WTC11 (cell line): ENCODE results near the gene EMX1. TPM values are rescaled to one million over a fixed set of nuclear protein-coding genes. Genes with fewer than 3 reads are reported as not detected.
A peak's percentile ranks its signal among the peaks of the same experiment; 100 is the strongest.

Experiments used
- ATAC-seq: fragments of 200-7000 bp; cut with Tn5 transposase; 2 replicates; pipeline ENCODE4 v1.10.0; 2021; ENCODE audit warnings: mild to moderate bottlenecking, moderate library complexity
- CTCF ChIA-PET: fragments of 300-600 bp; sonication (Branson Sonifier 250); formaldehyde crosslinking; loops from one replicate; lab custom pipeline; 2021; ENCODE audit warnings: antibody characterized with exemption; lab: Charles Lee
- POLR2A ChIA-PET: fragments of 350-600 bp; sonication (Branson Sonifier 250); formaldehyde crosslinking; loops from one replicate; lab custom pipeline; 2021; ENCODE audit warnings: antibody characterized with exemption; lab: Charles Lee
- DNase-seq: peaks from one replicate; pipeline ENCODE4 v3.0.0; 2021; ENCODE audit warnings: low spot score
- H3K27ac Mint-ChIP-seq: 2 replicates; pipeline ENCODE4 v1.8.0; 2021; ENCODE audit warnings: mixed read lengths
- H3K27me3 Mint-ChIP-seq: 2 replicates; pipeline ENCODE4 v1.8.0; 2021; ENCODE audit warnings: low read depth, mild to moderate bottlenecking, moderate library complexity, mixed read lengths
- H3K36me3 Mint-ChIP-seq: 2 replicates; pipeline ENCODE4 v1.8.0; 2021; ENCODE audit warnings: mixed read lengths
- H3K4me1 Mint-ChIP-seq: 2 replicates; pipeline ENCODE4 v1.8.0; 2022; ENCODE audit warnings: mixed read lengths
- H3K4me3 Mint-ChIP-seq: 2 replicates; pipeline ENCODE4 v1.8.0; 2021; ENCODE audit warnings: mild to moderate bottlenecking, moderate library complexity, mixed read lengths
- H3K9me3 Mint-ChIP-seq: 2 replicates; pipeline ENCODE4 v1.8.0; 2021; ENCODE audit warnings: mixed read lengths
- ARID4B ChIP-seq: sonication (generic); formaldehyde crosslinking; IDR thresholded peaks from 2 replicates; pipeline ENCODE4 v1.8.0; 2023; ENCODE audit warnings: missing genetic modification reagents, mild to moderate bottlenecking, borderline replicate concordance
- ESRRA ChIP-seq: sonication (generic); formaldehyde crosslinking; IDR thresholded peaks from 2 replicates; pipeline ENCODE4 v1.8.1; 2022; ENCODE audit warnings: mild to moderate bottlenecking, missing genetic modification reagents, borderline replicate concordance
- GRHL2 ChIP-seq: fragments of 250-450 bp; sonication (Bioruptor Pico); IDR thresholded peaks from 2 replicates; pipeline ENCODE4 v1.8.0; 2022; ENCODE audit warnings: mild to moderate bottlenecking, moderate library complexity; ENCODE audit not compliant: insufficient replicate concordance, severe bottlenecking
- GTF2I ChIP-seq: fragments of 250-450 bp; sonication (Bioruptor Pico); conservative IDR thresholded peaks from 2 replicates; pipeline ENCODE4 v1.4.0; 2021; ENCODE audit warnings: mild to moderate bottlenecking
- JUN ChIP-seq: sonication (generic); formaldehyde crosslinking; IDR thresholded peaks from 2 replicates; pipeline ENCODE4 v1.8.0; 2023; ENCODE audit warnings: mild to moderate bottlenecking, missing genetic modification reagents
- NFATC4 ChIP-seq: fragments of 250-450 bp; sonication (Bioruptor Pico); IDR thresholded peaks from 2 replicates; pipeline ENCODE4 v1.9.0; 2021; ENCODE audit warnings: mild to moderate bottlenecking
- NR2C2 ChIP-seq: sonication (generic); formaldehyde crosslinking; IDR thresholded peaks from 2 replicates; pipeline ENCODE4 v1.8.0; 2022; ENCODE audit warnings: mild to moderate bottlenecking, missing genetic modification reagents
- NR3C1 ChIP-seq: sonication (generic); formaldehyde crosslinking; conservative IDR thresholded peaks from 2 replicates; pipeline ENCODE4 v1.8.1; 2023; ENCODE audit warnings: low read depth, mild to moderate bottlenecking, missing genetic modification reagents
- RORB ChIP-seq: fragments of 250-450 bp; sonication (Bioruptor Pico); IDR thresholded peaks from 2 replicates; pipeline ENCODE4 v1.9.0; 2021; ENCODE audit warnings: mild to moderate bottlenecking
- USF1 ChIP-seq: sonication (generic); formaldehyde crosslinking; IDR thresholded peaks from 2 replicates; pipeline ENCODE4 v1.8.0; 2022; ENCODE audit warnings: mild to moderate bottlenecking, missing genetic modification reagents
- ZBTB21 ChIP-seq: sonication (generic); formaldehyde crosslinking; IDR thresholded peaks from 2 replicates; pipeline ENCODE4 v1.8.1; 2023; ENCODE audit warnings: mild to moderate bottlenecking, missing genetic modification reagents, borderline replicate concordance
- ZNF423 ChIP-seq: fragments of 250-450 bp; sonication (Bioruptor Pico); IDR thresholded peaks from 2 replicates; pipeline ENCODE4 v2.1.2; 2022; ENCODE audit warnings: mild to moderate bottlenecking, moderate library complexity
- ZNF532 ChIP-seq: fragments of 250-450 bp; sonication (Bioruptor Pico); IDR thresholded peaks from 2 replicates; pipeline ENCODE4 v1.9.0; 2021; ENCODE audit warnings: mild to moderate bottlenecking, borderline replicate concordance
- ZNF671 ChIP-seq: fragments of 250-450 bp; sonication (Bioruptor Pico); IDR thresholded peaks from 2 replicates; pipeline ENCODE4 v1.8.0; 2021; ENCODE audit warnings: mild to moderate bottlenecking
- total RNA-seq: library from RNA; stranded (reverse); gene quantifications from 3 replicates; pipeline ENCODE4 v1.2.3, GENCODE V29; 2021
- TF ChIP-seq, protein P1 (sequence below): sonication (generic); formaldehyde crosslinking; IDR thresholded peaks from 2 replicates; pipeline ENCODE4 v1.8.0; 2022; ENCODE audit warnings: mild to moderate bottlenecking, missing genetic modification reagents
- TF ChIP-seq, protein P2 (sequence below): sonication (generic); formaldehyde crosslinking; IDR thresholded peaks from 2 replicates; pipeline ENCODE4 v1.8.1; 2022; ENCODE audit warnings: low read depth, mild to moderate bottlenecking, moderate library complexity, missing genetic modification reagents, borderline replicate concordance
- TF ChIP-seq, protein P3 (sequence below): sonication (generic); formaldehyde crosslinking; IDR thresholded peaks from 2 replicates; pipeline ENCODE4 v1.8.1; 2023; ENCODE audit warnings: mild to moderate bottlenecking, missing genetic modification reagents, moderate library complexity
- TF ChIP-seq, protein P4 (sequence below): sonication (generic); formaldehyde crosslinking; IDR thresholded peaks from 2 replicates; pipeline ENCODE4 v1.8.0; 2023; ENCODE audit warnings: missing genetic modification reagents

The EMX1 gene
- total RNA-seq, 1 experiment from 2014 or later = 3.8 TPM

DNA sequence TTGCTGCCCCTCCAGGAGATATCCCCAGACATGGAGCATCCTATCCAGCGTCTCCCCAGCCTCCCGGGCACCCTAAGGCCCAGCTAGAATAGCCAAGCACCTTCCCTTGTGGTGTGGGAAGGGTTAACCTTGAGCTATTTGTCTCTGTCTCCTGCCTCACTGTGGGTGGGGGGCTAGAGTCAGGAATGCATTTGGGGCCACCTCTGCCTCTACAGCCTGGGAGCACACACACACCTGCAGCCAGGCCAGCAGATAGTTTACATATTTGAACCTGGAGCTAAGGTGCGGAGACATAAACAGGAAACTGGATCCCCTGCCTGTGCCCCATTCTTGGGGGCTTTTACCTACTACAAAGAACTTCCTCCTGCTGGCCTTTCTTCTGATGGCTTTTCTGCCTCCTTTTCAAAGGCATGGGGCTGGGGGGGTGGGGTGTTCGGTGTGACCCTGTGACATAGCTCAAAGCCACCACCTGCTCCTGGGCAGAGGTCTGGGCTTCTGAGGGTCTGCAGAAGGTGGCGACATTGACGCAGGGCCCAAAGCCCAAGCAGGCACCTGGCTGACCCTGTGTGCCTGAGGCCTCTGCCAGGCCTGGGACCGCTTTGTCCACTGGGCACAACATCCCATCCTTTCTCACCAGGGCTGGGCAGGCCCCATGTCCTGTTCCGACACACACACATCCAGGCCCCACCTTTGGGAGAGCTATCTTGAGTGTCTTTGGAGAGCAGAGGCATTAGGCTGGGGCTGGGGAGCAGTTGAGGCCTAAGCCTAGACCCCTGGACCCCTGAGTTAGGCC is 34.2 kb downstream of the EMX1 start (continued):
- TF ChIP-seq ZNF671 (CRISPR knock-in tag) (no peak), ZBTB21 (CRISPR knock-in tag) (no peak)

DNA sequence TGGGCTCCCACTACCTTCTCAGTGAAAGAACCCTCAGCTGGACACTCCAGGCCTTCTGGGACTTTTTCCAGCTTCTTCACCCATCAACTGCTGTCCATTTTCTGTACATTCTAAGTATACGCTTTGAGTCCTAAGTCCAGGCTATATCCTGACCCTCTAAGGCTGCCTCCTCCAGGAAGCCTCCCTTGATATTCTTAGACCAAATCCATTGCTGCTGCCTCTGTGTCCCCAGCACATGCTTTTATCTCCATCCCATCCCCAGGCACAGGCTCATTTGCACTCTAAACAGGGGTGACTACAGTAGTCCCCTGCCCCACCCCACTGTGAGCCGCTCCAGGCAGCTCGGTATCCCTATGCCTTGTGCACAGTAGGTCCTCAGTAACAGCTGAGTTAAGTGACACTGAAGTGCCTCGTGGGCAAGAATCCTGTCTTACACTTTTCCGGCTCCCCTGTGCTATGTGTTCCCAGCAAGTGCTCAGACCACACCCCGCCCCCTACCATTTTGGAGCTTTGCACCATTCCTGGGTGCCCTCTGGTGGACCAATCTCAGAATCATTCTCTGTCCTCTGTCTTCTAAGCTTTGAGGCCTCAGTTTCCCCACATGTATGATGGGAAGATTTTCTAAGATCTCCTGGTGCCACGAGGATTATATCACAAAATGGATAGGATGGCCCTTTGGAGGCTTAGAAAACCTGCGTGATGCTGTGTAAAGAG is 34.9 kb downstream of the EMX1 start:
- CTCF ChIA-PET = interaction anchor here (0.6 to 6.4 kb wide), 20 partner anchors 10 to 225 kb away, joined by 3 to 150 read pairs (median 10); partner anchors contain the start of genes EMX1 and SPR
- H3K4me3 Mint-ChIP-seq = no peak overlapping the region
- TF ChIP-seq, protein P1, sequence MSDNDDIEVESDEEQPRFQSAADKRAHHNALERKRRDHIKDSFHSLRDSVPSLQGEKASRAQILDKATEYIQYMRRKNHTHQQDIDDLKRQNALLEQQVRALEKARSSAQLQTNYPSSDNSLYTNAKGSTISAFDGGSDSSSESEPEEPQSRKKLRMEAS (CRISPR knock-in tag) = 0 out of 2 replicates have a peak, but pooled peaks have one; percentile 40
- 0 out of 2 replicates have a peak, but pooled peaks have one; percentile 35 for TF ChIP-seq ZNF423
- TF ChIP-seq ZNF532 (CRISPR knock-in tag) = no peak
- TF ChIP-seq, all 79 proteins: peak for 2
- peak overlapping the region; percentile 95 for H3K27ac Mint-ChIP-seq
- H3K27me3 Mint-ChIP-seq = no peaks in the 10 kb centered on the region; the same call in 1 of the 2 replicates
- POLR2A ChIA-PET = interaction anchor here (0.5 to 2.0 kb wide), 6 partner anchors 12 to 1158 kb away, joined by 3 to 15 read pairs (median 4); partner anchors contain the start of gene EMX1
- H3K36me3 Mint-ChIP-seq = peaks cover 4% of the 10 kb centered on the region
- ATAC-seq = no peak
- no peaks in the 10 kb centered on the region for H3K9me3 Mint-ChIP-seq
- H3K4me1 Mint-ChIP-seq = peaks cover 57% of the 10 kb centered on the region
- DNase-seq = no peak

DNA sequence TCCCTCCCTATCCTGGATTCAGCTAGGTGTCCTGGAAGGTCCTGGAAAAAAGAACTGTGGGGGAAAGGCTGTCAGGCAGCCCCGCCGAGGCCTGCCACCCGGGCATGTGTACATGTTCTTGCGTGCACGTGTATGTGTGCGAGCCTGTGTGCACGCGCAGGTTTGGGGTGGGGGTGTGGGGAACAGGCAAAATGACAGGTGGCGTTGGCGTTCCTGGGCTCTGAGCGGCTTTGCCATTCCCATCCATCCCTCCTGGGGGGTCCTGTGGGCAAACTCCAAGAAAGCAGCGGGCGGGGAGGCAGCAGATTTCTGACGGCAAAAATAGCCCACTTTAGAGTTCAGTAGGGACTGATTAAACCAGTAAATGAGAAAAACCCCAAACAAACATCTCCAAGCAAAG is 35.6 kb downstream of the EMX1 start:
- DNase-seq (no peak), ATAC-seq (no peak)
- H3K4me3 Mint-ChIP-seq = no peak overlapping the region
- H3K9me3 Mint-ChIP-seq = no peaks in the 10 kb centered on the region
- peaks cover 57% of the 10 kb centered on the region for H3K4me1 Mint-ChIP-seq
- ChIA-PET CTCF (interaction anchor here (0.6 to 6.4 kb wide), 18 partner anchors 9 to 224 kb away, joined by 3 to 150 read pairs (median 16); partner anchors contain the start of genes EMX1 and SPR), POLR2A (interaction anchor here (0.9 kb wide), 1 partner anchor 59 kb away, joined by 3 read pairs; no protein-coding TSS in a partner anchor)
- H3K27ac Mint-ChIP-seq = peak overlapping the region; percentile 23; the same call in 1 of the 2 replicates
- H3K27me3 Mint-ChIP-seq = no peaks in the 10 kb centered on the region
- peaks cover 5% of the 10 kb centered on the region for H3K36me3 Mint-ChIP-seq
- TF ChIP-seq NR2C2 = no peak
- TF ChIP-seq, protein P2, sequence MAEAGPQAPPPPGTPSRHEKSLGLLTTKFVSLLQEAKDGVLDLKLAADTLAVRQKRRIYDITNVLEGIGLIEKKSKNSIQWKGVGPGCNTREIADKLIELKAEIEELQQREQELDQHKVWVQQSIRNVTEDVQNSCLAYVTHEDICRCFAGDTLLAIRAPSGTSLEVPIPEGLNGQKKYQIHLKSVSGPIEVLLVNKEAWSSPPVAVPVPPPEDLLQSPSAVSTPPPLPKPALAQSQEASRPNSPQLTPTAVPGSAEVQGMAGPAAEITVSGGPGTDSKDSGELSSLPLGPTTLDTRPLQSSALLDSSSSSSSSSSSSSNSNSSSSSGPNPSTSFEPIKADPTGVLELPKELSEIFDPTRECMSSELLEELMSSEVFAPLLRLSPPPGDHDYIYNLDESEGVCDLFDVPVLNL (CRISPR knock-in tag) = no peak
- TF ChIP-seq ARID4B (CRISPR knock-in tag) = no peak
- TF ChIP-seq NR3C1 = no peak
- TF ChIP-seq USF1 = no peak
- TF ChIP-seq JUN (CRISPR knock-in tag) = no peak
- TF ChIP-seq, protein P3, sequence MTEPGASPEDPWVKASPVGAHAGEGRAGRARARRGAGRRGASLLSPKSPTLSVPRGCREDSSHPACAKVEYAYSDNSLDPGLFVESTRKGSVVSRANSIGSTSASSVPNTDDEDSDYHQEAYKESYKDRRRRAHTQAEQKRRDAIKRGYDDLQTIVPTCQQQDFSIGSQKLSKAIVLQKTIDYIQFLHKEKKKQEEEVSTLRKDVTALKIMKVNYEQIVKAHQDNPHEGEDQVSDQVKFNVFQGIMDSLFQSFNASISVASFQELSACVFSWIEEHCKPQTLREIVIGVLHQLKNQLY = no peak
- TF ChIP-seq NFATC4 (CRISPR knock-in tag) = no peak
- TF ChIP-seq GTF2I (CRISPR knock-in tag) = no peak
- TF ChIP-seq, protein P4, sequence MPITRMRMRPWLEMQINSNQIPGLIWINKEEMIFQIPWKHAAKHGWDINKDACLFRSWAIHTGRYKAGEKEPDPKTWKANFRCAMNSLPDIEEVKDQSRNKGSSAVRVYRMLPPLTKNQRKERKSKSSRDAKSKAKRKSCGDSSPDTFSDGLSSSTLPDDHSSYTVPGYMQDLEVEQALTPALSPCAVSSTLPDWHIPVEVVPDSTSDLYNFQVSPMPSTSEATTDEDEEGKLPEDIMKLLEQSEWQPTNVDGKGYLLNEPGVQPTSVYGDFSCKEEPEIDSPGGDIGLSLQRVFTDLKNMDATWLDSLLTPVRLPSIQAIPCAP (CRISPR knock-in tag) = no peak
- TF ChIP-seq ESRRA (CRISPR knock-in tag) = no peak
- no peak for TF ChIP-seq RORB (CRISPR knock-in tag)
- no peak for TF ChIP-seq GRHL2
